NCI-H1436 (cell line): ENCODE measurements around the gene EHF.

ENCODE experiments used
- DNase-seq: peaks from one replicate; lab custom pipeline; 2025; lab: John Stamatoyannopoulos, UW

EHF gene

DNA sequence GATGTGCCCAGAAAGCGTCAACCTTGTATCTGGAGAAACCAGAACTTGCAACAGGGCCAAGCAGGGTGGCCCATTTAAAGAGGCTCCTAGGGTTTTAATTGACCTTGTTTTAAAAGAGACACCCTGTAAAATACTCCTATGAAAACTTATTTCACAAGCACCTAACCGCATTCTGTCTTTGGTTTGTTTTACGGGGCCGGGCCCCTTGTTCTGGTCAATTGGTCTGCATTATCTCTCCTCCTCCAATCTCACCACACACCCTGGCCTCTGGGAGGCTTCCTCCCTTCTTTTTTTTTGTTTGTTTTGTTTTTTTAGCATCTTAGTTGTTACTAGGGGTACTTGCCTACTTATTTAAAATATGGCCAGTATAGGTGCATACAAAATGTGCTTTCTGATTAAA, 4.7 kb downstream of the EHF start:
- DNase-seq: no peak

DNA sequence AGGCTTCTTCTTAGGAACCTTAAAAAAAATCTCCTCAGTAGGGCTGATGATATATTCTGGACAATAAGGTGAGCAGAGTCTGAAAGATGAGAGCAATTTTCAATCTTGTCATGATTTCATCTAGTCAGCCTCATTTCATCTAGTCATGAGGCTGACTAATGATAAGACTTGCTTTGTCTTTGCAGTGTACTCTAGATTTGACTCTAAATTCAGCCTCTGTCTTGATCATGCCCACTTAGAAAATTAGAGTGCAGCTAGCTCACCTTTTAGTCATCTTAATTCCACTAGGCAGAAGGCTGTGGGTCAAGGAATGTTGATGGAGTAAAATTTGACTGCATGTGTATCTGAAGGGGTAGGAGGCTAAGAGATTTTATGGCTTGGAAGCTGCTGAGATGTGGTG, 5.5 kb downstream of the EHF start:
- DNase-seq: no peak

DNA sequence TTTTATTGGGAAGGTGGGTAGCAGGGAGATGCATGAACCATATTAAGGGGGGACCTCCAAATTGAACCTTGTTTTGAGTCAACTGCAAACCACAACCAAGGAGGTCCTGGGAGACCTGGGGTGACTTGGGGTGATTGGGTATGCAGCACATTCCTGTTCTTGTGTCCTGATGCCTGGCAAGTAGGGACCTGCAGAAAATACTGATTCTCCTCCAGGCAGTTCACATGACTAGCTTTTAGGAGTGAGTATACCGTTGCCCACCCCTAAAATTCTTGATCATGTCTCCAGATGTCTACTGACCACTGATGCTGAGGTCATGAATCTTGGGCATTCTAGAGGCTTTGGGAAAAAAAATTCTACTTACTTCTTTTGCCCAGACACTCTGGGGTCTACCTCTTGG, 6.3 kb downstream of the EHF start:
- no peak for DNase-seq

DNA sequence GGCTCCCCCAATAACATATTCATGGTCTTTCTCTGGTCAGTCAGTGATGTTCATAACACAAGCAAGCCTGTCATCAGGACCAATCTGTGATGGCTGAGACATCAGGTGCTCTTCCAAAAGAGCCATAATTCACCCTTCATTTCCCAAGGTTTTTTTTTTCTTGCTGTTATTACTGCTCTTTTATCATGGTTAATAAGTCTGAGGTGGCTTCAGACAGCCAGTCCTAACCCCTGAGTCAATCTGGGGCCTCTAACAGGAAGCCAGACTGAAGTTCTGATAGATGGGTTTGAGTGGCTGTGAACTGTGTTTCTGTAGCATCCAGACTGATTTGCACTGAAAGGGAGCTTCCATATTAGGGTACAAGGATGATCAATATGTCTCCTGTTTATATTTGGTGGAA, 8.8 kb downstream of the EHF start:
- no peak for DNase-seq

DNA sequence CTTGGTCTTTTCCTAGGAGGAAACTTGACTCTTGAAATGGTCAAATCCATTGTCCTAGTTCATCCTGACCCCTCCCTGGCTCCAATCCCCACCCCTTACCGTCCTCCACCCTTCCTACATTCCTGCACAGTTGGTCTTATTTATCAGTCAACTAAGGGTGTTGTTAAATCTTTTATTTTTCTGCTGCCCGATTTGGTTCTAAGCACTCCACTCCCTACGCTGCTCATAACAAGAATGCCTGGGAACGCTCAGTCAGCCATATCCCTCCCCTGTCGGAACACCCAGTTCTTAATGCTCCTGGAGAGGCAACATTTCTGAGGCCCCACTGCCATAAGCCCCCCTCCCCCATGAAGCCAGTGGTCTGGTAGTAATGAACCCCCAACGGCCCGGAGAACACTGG, 9.7 kb downstream of the EHF start:
- DNase-seq: no peak

DNA sequence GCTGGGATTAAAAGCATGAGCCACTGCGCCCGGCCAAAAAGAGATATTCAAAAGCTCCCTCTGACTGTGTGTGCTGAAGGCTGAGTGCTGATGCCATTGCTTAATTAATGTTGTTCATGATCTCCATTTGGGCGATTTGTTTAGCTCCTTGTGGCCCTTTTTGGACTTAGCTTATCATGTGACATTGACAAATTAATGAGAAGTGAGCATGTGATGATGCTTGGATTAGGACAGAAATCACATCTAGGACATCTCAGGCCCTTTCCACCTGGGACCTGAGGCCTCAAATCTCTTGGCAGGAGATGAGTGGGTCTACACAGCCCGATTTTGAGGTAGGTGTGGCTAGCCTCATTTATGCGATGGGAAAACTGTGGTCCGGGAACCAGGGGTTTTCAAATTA, 10.4 kb downstream of the EHF start:
- no peak for DNase-seq

DNA sequence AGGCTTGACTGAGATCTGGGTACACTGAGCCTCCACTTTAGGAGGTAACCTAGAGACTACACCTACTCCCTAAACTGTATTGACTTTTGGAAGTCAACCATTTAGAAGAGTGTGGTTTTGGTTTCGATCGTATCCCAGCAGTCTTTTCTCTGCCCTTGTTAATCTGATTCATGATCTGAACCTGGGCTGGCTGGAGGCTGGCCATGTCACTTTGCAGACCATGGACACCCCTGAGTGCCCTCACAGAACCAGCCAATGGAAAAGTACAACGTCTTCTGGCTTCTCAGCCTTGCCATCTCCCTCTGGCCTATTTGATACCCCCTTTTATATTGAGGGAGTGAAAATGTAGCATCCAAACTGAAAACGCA, 10.8 kb downstream of the EHF start:
- DNase-seq: no peak

DNA sequence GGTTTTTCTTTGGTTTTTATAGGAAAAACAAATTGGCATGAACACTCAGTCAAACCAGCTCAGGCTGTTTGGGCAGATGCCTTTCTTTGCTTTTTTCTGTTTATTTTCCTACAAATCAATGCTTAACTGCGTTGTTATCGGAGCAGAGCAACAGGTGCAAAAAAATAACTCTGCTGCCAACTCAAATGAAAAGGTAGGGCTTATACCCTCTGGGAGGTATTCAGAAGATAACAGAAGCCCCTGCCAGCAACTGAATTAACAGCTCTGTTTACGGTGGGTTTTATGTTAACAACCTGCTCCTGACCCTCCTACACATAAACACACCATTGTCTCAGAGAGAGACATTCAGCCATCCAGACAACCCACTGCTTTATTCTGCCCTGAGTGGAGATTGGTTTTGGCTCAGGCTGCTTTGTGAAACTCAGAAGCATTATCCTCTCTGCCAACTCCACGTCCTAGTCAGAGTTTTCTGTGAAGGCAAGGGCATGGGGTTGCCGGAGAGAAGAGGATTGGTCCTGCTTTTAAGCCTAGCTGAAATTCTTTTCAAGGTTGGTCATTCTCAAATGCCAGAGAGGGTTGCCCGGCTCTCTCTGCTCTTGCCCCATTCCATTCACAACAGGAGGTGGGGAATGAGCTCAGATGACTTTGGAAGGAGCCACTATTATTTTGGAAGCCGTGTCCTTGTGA, 11.4 kb downstream of the EHF start:
- DNase-seq: peak; percentile 12

DNA sequence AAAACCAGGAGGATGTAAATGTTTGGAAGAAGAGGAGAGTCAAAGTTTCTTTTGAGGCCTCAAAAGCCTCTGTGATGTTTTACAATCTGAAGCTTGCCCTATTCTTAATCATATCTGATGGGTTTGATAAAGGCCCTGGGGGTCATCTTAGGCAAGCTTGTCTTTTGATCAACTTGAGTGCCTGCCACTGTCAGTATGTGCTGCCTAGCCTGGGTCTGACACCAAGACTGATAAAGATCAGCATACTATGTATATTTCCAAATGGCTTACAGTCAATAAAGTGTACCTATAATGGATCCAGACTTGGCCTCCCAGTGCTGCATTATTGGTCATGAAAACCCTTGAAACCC, 12.7 kb downstream of the EHF start:
- no peak for DNase-seq

DNA sequence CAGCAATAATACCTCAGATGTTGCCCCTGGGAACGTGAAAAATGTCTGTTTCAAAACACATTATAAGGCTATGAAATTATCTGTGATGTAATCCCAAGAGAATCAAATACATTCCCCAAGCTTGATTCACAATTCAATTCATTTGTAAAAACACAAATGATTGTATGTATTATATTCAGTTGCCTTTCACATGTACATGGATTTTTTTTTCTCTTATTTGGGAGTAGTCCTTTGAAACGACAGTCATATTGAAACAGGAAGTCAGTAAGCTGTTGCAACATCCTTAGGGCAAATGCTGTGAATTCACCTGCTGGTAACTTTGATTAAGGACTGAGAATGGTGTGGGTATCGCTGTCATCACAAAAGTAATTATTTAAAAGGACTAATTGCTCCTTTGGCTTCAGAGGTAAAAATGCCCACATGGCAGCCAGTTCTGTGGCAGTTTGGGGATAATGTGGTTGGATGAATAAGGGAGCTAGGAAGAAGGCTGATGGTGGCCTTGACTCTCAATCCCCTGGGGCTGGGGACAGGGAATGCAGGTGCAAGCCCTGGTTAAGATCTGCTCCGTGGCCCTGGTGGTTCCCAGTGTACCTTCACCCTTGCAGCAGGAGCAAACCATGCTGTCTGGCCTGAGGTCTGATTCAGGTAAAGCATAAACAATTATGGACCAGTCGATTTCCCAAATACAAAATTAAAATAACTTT, 13.2 kb downstream of the EHF start:
- DNase-seq: no peak

DNA sequence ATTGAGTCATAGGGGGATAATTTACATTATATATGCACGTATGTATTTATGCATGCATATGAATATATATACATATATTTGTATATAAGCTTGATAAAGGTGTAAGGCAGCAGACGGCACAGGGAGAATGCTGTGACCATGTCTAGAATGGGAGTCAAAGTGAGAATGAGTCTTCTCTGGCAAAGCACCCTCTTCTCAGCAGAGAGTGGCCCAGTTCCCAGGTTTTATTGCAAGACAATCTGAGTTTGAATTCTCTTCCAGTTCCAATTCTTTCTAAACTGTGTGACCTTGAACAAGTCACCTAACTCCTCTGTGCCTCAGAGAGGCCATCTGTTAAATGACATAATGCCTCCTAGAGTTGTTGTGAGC, 13.8 kb downstream of the EHF start:
- no peak for DNase-seq

DNA sequence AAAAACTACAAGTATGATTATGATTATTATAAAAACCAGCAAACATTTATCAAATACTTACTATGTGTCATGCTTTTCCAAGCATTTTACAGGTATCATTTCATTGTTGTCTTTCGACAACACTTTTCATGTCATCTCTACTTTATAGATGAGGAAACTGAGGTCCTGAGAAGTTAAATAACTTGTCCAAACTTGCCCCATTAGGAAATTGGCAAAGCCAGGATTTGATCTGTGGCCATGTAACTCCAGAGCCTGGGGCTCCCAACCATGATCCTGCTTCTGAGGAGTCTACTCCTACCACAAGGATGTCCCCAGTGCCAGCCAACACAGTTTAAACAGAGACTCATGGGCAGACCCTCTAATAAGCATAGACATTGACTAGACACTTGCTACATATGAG, 15.2 kb downstream of the EHF start:
- no peak for DNase-seq

DNA sequence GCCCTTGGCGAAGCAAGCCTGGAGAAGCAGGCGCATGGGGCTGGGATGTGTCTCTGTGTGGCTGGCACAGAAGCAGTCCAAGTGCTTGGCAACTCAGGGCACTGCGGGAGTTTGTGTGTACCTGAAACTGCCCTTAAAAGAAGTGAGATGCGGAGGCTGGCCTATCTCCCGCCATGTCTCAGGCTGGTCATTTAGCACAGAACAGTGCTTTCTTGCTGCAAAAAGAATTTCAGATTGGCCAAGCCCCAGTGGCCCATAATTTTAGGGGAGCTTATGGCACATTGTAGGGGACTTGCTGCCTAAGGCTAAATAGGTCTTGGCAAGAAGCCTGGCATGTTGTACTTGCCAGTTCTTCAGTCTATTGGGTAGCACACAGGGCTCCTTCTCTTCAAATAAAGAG, 16.4 kb downstream of the EHF start:
- no peak for DNase-seq

DNA sequence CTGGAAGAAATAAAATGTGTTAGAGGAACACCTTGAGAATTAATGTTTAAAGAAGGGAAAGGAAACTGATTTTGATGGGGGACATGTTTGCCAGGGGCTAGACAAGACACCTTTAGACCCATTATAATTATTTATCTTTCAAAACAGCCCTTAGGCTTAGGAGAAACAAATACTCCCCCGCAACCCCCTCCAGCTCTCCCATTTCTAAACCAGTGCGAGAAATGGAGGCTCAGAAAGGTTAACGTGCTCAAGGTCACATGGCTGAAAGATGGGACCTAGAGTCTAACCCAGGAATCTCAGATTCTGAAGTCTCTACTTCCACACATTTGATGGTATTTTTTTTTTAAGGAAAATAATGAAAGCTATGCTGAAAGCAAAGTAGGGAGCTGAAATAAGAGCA, 18.0 kb downstream of the EHF start:
- DNase-seq: no peak

DNA sequence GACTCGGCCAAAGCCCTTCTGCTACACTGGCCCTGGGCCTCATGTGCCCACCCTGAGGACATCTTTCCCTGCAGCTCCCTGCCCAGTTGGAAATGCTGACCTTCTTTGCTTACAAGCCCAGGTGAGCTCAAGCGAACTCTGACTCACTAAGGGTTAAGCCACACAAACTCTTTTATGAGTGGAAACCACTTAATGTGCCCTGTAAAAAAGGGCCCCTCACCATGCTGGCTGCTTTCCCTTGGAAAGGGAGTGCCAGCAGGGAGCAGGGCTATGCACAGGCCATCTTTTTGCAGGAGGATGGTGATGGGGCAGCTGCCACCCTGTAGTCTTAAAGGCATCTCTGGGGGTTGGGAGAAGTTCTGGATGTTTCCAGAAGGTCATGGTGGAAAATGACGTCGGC, 18.7 kb downstream of the EHF start:
- no peak for DNase-seq

DNA sequence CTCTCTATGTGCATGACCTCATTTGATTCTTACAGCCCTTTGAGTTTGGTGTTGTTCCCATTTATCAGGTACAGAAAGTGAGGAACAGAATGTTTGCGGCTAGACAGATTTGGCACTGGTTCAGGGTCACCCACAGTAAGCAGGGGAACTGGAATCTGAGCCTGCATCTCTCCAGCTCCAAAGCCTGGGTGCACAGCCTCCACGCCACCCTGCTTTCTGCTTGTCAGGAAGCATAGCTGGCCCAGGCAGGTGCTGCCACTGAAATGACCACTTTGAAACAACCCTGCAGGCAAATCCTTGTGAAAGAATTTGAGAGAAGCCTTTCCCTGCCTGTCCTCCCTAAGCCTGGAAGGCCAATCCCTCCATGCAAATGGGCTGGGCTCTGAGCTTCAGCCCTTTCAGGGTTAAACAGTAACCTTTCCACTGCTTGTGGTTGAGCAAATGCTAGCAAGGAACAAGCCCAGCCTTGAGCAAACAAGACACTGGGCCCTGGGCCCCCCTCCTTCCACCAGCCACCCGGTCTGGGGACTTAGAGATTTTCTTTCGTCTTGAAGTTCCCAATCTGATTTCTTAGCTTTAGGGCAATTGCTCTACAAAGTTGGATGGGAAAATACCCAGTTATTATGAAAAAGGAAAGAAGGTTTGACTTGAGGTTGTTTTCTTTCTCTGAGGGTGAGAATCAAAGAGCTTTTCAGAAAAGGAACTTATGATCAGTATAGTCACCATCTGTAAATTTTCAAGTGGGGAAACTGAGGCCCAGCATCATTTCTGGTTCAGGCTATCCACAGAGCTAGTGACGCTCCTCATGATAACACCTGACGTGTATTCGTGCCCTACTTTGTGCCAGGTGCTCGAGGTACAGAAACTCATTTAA, 19.4 kb downstream of the EHF start:
- no peak for DNase-seq

DNA sequence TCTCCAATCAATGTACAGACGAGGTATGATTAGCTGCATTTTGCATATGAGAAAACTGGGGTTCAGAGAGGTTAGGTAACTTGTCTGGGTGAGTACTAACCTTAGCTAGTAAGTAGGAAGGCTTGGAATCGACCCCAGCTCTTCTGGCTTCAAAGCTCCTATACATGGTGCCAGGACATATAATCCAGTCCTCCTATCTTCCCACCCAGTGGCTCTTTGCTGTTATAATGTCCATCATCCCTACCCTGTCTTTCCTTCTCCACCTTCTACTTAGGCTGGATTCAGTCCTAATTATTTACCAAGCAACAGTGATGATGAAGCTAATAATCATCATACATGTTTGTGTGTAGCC, 20.0 kb downstream of the EHF start:
- no peak for DNase-seq

DNA sequence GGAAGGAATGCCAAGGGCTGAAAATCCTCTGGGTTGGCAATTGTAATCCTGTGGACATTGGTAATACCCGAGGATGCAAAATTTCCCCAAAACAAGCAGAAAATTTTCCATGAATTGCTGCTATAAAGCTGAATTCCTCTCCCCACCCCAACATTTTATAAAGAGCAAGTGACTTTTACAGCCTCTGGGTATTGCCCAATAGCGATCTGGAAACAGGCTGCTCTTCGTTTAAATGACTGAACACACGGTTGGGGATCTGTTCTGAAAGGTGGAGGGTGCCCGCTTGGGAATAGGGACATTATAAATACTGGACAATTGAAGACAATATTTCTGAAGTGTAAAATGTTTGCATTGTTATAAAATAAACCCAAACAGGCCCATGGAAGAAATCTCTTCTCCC, 20.6 kb downstream of the EHF start:
- DNase-seq: no peak

DNA sequence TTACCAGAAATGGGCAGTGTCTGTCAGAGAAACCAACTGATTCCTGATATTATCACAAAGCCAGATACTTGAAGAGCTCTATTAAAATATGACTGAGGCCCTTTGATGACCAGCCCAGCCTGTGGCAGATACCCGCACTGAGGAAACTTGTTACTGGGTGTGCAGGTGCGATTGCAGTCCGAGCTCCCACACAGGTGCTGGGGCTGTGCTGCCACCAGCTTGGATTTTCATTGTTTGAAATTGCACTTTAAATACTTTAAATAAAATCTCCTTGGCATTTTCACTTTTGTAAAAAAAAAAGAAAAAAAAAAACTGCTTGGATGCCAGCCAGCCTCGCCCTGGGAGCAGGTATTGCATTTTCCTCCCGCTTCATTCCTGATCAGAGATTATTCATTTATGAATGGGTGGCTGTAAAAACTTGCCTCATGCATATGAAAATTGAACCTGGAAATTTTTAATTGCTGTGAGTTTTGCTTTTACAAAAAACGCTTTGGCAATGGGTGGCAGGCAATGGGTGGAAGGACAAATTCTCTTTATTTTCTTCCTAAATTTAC, 21.2 kb downstream of the EHF start:
- no peak for DNase-seq

DNA sequence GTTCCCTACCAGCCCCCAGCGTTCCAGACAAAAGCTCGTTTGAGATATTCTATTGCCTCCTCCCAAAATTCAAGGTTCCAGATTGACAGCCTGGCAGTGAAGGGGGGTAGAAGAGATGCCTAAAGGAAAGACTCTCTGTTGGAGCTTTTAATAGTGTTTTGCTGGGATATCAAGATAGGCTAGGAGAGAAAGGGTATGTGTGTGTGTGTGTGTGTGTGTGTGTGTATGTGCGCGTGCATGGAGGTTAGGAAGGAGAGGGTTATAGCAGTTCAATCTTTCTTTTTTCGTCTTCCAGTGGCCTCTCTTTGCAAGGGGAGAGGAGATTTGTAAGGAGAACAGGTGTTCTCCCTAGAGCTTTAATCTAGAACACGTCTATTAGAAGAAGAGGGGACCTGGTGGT, 22.0 kb downstream of the EHF start:
- no peak for DNase-seq

DNA sequence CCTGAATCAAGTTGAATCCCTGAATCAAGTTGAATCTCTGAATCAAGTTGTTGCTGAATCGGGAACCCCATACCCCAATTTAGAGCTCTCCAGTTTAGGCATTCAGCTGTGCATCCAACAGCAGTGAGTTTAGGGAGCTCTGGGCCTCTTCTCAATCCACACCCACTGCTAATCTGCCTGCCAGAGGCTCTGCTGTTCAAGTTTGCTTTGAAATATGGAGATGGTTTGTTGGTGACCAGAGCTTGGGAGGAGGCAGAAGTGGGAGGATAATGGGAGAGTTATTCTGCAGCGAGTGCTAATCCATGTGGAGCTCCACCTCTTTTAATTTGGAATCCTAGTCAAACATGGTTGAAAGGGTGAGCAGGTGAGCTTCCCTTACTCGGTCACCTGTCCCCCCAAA, 22.4 kb downstream of the EHF start:
- no peak for DNase-seq

DNA sequence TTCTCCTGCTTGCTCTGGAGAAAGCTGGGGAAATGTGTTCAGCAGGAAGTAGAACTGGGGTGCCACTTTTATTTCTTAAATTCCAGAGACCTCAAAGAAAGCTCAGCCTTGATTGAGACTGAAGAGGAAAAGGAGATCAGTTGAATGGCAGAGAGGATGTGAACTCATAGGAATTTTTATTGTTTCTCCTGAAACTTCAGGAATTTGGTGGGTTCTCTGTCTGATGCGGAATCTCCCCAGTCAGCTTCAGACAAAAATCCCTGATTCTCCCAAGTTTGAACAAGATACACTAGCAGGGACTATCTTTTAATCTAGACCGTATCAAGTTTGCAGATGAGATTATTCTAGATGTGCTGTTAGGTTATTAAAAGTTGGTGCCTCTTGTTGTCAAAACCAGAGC, 23.0 kb downstream of the EHF start:
- no peak for DNase-seq
